ENCODE results near the gene ABCF1.

ABCF1 gene

GRCh38 chr6:30601815-30602641, 30.8 kb downstream of the ABCF1 start:
- DNase-seq, result no peak

DNA sequence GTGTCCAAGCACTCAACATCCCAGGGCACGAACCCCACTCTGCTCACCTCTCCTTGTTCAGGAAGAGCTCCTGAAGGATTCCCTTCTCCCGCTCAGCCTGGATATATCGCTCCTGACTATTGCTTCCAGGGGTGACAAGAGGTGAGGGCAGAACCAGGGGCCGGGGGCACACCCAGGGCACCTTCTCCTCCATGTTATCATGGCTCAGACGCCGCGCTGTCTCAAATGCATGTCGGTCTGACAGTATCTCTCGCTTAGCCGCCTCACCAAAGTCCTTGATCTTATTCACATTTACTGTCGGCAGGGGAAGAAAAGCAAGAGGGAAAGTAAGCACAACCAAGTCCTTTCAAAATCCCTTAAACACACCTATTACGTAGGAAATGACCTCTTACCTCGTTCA, 32.7 kb downstream of the ABCF1 start:
- no peak for DNase-seq

DNA sequence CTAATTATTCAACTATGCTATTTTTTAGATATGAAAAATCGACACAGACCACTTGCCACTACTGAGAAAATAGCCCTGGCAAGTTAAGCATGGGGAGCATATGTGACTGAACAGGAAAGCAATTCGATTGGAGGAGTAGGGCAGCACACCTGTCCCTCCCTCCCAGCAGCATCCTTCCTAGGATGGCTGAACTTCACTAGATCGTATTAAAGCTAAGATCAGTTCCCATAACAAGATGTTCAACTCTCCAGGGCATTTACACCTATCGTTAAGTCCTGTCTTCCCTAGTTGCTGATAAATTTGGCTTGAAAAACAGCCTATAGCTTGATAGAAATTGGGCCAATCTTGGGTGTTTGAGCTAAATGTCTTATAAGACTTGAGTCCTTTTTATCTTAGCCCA, 38.8 kb downstream of the ABCF1 start:
- DNase-seq, result no peak

DNA sequence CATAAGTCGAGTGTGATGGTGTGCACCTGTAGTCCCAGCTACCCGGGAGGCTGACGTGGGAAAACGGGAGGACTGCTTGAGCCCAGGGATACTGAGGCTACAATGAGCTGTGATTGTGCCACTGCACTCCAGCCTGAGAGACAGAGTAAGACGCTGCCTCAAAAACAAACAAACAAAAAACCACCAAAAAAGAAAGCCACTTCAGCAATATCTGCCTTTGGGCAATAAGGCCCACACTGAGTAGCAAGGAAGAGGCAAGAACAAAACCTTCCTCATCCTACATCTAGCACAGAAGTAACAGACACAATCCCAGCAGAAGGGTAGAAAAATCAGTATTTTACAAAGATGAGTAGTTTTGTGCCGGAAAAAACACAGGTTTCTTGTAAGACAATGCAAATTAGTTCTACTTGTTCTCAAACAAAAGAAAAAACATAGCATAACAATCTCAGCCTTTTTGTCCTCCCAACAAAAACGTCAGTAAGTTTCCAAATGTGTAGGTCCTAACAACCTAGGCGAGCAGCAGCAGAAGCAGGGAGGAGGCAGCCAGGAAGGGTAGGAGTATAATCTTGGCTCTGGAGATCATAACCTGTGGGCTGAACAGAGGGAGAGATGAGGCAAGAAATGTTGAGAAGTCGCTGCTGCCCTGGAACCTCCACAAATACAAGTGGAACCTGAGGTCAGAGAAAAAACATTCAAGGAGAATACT, 40.1 kb downstream of the ABCF1 start:
- no peak for DNase-seq

- DNase-seq, result no peak
Measured at GRCh38 chr6:30611856-30612194, 40.6 kb downstream of the ABCF1 start.

GRCh38 chr6:30612213-30612612, 41.0 kb downstream of the ABCF1 start:
- no peak for DNase-seq

DNA sequence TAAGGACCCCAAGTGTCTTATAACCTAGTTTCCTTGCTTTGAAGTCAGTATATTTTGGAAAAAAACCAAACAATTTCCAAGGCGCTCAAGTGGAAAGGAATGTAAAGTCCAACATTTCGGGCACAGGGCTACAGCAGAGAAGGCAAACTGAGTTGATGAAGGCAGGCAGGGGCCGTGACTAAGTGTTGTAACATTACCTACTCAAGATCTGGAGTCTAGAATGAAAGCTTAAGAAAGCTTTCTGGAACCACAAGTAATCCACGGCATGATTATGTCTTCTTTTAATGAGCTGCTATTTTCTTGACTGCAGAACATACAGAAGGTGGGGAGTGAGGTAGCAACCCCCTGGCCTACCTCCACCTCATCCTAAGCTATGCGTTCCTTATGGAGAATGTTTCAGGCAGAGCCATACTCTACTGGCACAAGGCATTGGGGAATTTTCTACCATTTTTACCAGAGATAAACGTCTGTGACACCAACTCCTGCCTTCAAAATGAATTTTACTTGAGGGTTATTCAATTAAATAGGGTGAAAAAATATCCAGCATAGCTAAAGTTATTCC, 41.5 kb downstream of the ABCF1 start:
- no peak for DNase-seq

DNA sequence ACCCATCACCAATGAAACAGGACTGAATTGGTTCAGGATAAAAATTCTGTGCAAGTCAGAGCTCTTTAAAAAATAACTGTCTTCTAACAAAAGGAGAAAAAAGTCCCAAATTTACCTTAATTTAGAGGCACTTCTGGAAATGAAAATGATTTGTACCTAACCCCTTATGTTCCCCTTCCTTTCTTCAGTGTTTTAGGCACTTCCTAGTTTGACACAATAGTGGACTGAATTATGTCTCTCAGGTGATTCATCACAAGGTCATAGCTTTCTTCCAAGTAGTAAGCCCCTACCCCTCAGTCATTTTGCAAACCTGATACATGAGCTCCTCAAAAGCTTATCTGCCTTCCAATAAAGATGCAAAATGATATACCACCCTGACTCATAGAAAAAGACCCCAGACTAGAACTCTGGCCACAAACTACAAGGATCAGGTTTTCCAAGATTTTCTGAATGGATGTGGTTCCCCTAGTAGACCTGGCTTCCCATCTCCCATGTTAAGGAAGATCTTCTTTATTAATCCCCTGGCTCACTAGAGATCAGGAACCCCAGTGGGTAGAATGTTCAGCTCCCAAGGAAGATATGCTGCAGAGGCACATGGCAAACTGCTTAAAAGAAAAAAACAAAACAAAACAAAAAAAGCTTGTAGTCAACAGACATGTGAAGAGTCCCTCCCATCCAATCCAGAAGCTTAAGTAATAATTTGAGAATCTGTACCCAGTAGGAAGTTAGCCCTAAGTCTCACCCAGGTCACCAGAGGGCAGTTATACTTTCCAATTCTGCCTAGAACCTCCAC, 42.2 kb downstream of the ABCF1 start:
- no peak for DNase-seq

GRCh38 chr6:30614044-30614842, 43.0 kb downstream of the ABCF1 start:
- DNase-seq, result no peak

DNA sequence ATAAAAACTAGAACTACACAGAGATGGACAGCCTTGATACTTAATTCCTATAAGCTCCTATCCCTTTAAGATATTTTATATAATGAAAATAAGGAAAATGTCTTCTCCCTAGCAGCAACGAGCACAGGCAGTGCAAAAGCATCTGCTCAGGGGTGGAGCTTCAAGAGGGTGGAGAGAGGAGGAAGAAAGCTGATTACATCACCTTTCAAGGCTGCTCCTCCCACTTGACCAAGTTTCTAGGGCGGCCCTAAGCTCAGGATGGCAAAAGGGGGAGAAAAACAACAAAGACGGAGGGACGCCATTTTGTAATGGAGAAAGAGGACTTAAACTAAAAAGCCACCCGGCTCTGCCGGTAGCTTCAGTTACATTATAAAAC, 43.6 kb downstream of the ABCF1 start:
- DNase-seq, result peak; percentile 88 to 92

GRCh38 chr6:30615219-30615957, 44.1 kb downstream of the ABCF1 start:
- no peak for DNase-seq

DNA sequence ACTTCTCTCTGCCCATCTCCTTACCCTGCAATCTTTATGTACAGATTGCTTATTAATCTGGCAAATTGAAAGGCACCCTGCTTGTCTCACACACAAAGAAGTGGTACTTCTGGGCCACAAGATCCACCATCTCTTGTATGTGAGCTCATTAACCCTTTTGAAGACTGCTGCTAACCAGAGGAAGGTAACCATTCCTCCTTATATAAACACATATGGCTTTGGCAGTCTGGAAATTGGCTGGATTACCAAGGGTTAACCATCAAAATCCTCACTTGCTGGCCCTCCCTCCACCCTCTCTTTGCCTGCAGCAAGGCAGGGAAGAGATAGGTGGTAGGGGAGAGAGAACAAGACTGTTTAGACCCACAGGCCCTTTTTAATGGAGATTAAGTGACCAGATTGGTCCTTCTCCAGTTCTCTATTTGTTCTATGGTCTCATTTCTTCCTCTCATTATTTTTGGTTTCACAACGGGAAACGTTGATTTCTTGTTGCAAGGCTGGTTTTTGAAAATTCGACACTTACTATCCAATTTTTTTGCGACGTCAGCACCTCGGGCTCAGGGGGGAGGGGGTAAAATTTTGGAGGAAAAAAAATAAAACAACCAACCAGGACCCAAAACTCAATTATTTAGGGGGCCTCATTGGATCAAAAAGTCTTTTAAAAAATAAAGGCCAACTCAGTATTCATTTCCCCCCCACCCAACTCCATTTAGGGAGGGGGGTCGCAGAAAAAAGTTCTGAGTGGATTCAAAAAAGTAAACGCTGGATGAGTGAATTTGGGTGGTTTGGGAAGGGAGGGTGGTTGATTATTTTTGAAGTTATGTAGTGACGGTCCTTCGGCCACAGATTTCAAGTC, 44.9 kb downstream of the ABCF1 start:
- DNase-seq, result no peak

- peak; percentile 98 to 99 for DNase-seq
Measured at GRCh38 chr6:30616811-30617564, 45.7 kb downstream of the ABCF1 start, which contains the start of gene PPP1R10. Gene PPP1R10 (minus strand): TSS chr6:30617243. CDS start chr6:30609944, 7,299 bp downstream.

GRCh38 chr6:30617565-30618269, 46.5 kb downstream of the ABCF1 start, which contains the start of gene MRPS18B:
Gene MRPS18B (plus strand): TSS chr6:30617840. CDS start chr6:30617866, 26 bp downstream.
- DNase-seq, result peak; percentile 93 to 95

DNA sequence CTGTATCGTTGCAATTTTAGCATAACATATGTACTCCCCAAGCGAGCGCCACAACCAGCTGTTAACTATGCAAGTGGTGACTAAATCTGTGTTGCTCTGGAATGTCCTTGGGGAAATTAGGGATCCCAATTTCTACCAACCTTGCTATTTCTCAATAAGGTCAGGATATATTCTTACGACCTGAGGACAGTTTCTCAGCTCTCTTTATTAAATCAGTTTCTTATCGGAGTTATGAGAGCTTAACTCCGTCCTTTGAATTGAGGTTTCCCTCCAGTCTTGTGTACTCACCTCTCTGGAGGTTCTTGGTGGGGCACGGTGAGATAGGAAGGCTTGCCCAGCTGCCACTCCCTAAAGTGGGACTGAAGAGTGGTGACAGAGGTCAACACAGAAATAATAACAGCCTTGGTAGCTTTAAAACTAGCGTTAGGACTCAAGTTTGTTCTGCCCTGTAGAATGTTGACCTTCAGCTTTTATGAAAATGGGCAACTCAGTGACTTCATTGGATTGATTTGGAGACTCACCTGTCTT, 47.1 kb downstream of the ABCF1 start:
- DNase-seq, result no peak

DNA sequence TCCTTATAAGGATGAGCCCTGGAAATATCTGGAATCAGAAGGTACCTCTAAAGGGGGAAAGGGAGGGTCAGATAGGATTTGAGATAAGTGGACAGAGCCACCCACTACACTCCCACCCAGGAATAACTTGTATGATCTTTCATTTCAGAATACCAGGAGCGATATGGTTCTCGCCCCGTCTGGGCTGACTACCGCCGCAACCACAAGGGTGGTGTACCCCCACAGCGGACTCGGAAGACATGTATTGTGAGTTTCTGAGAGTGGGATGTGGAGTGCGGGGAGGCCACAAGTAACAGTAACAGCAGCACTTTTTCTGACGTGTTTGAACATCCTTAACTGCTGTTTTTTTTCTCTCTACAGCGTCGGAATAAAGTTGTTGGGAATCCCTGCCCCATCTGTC, 48.3 kb downstream of the ABCF1 start:
- no peak for DNase-seq

- no peak for DNase-seq
Measured at GRCh38 chr6:30625511-30625910, 54.3 kb downstream of the ABCF1 start.

- peak; percentile 64 to 82 for DNase-seq
Measured at GRCh38 chr6:30626484-30627366, 55.5 kb downstream of the ABCF1 start, which contains the start of gene ATAT1. Gene ATAT1 (plus strand): TSS chr6:30626874.
